SK-N-SH treated with all-trans-retinoic acid at 6 μM for 48 hours (cell line): Measurements from ENCODE around the gene PTPRN2.

Experiments used
- ATAC-seq: fragments of 200-7000 bp; cut with Tn5 transposase; 3 replicates; pipeline ENCODE4 v1.9.1; 2020; ENCODE audit warnings: mild to moderate bottlenecking, moderate library complexity
- ARNTL ChIP-seq: fragments of 450-650 bp; formaldehyde crosslinking; IDR thresholded peaks from 2 replicates; pipeline ENCODE4 v1.5.0; 2020; ENCODE audit warnings: low read depth, mild to moderate bottlenecking, moderate library complexity, borderline replicate concordance
- BACH2 ChIP-seq: fragments of 250-450 bp; sonication (Bioruptor Pico); IDR thresholded peaks from 2 replicates; pipeline ENCODE4 v1.9.0; 2021; ENCODE audit warnings: mild to moderate bottlenecking, borderline replicate concordance
- CSDC2 ChIP-seq: fragments of 250-450 bp; sonication (Bioruptor Pico); IDR thresholded peaks from 2 replicates; pipeline ENCODE4 v1.5.0; 2020; ENCODE audit warnings: mild to moderate bottlenecking, moderate library complexity
- CSRNP3 ChIP-seq: fragments of 250-450 bp; sonication (Bioruptor Pico); IDR thresholded peaks from 2 replicates; pipeline ENCODE4 v1.5.1; 2021; ENCODE audit warnings: mild to moderate bottlenecking, moderate library complexity
- ESRRG ChIP-seq: fragments of 250-450 bp; sonication (Bioruptor Pico); IDR thresholded peaks from 2 replicates; pipeline ENCODE4 v1.6.1; 2021; ENCODE audit warnings: mild to moderate bottlenecking
- ISL1 ChIP-seq: fragments of 250-450 bp; sonication (Bioruptor Pico); IDR thresholded peaks from 2 replicates; pipeline ENCODE4 v2.1.2; 2022; ENCODE audit warnings: mild to moderate bottlenecking, moderate library complexity
- PATZ1 ChIP-seq: fragments of 250-450 bp; sonication (Bioruptor Pico); IDR thresholded peaks from 2 replicates; pipeline ENCODE4 v1.8.0; 2020; ENCODE audit warnings: mild to moderate bottlenecking, moderate library complexity, borderline replicate concordance
- POU6F1 ChIP-seq: fragments of 250-450 bp; sonication (Bioruptor Pico); IDR thresholded peaks from 2 replicates; pipeline ENCODE4 v1.8.0; 2021; ENCODE audit warnings: low read depth, mild to moderate bottlenecking, moderate library complexity, borderline replicate concordance
- PPARA ChIP-seq: fragments of 250-450 bp; sonication (Bioruptor Pico); IDR thresholded peaks from 2 replicates; pipeline ENCODE4 v1.5.0; 2020; ENCODE audit warnings: mild to moderate bottlenecking, borderline replicate concordance
- RARB ChIP-seq: fragments of 250-450 bp; sonication (Bioruptor Pico); IDR thresholded peaks from 2 replicates; pipeline ENCODE4 v1.8.0; 2021; ENCODE audit warnings: mild to moderate bottlenecking, moderate library complexity
- SNAI2 ChIP-seq: fragments of 250-450 bp; sonication (Bioruptor Pico); IDR thresholded peaks from 2 replicates; pipeline ENCODE4 v1.5.0; 2020; ENCODE audit warnings: mild to moderate bottlenecking, moderate library complexity
- TCF4 ChIP-seq: fragments of 250-450 bp; sonication (Bioruptor Pico); IDR thresholded peaks from 2 replicates; pipeline ENCODE4 v1.8.0; 2021; ENCODE audit warnings: mild to moderate bottlenecking, moderate library complexity, borderline replicate concordance
- TOX ChIP-seq: fragments of 250-450 bp; sonication (Bioruptor Pico); IDR thresholded peaks from 2 replicates; pipeline ENCODE4 v1.8.0; 2021; ENCODE audit warnings: mild to moderate bottlenecking, moderate library complexity, borderline replicate concordance
- TSHZ2 ChIP-seq: fragments of 250-450 bp; sonication (Bioruptor Pico); IDR thresholded peaks from 2 replicates; pipeline ENCODE4 v1.5.0; 2020; ENCODE audit warnings: mild to moderate bottlenecking, moderate library complexity
- ZC3H10 ChIP-seq: fragments of 250-450 bp; sonication (Bioruptor Pico); IDR thresholded peaks from 2 replicates; pipeline ENCODE4 v1.5.1; 2021; ENCODE audit warnings: mild to moderate bottlenecking, moderate library complexity
- ZFP3 ChIP-seq: fragments of 250-450 bp; sonication (Bioruptor Pico); IDR thresholded peaks from 2 replicates; pipeline ENCODE4 v1.5.0; 2020; ENCODE audit warnings: mild to moderate bottlenecking, moderate library complexity
- ZFP30 ChIP-seq: fragments of 450-650 bp; formaldehyde crosslinking; IDR thresholded peaks from 2 replicates; pipeline ENCODE4 v1.5.0; 2022; ENCODE audit warnings: mild to moderate bottlenecking, moderate library complexity
- ZNF565 ChIP-seq: fragments of 450-650 bp; formaldehyde crosslinking; conservative IDR thresholded peaks from 2 replicates; pipeline ENCODE4 v1.5.0; 2020; ENCODE audit warnings: low read depth, mild to moderate bottlenecking, moderate library complexity
- ZNF70 ChIP-seq: fragments of 450-650 bp; formaldehyde crosslinking; IDR thresholded peaks from 2 replicates; pipeline ENCODE4 v1.5.0; 2020; ENCODE audit warnings: mild to moderate bottlenecking, moderate library complexity
- ZNF8 ChIP-seq: fragments of 450-650 bp; formaldehyde crosslinking; IDR thresholded peaks from 2 replicates; pipeline ENCODE4 v1.5.0; 2020; ENCODE audit warnings: mild to moderate bottlenecking, moderate library complexity

PTPRN2 gene

GRCh38 chr7:158583810-158584209 is 3.8 kb downstream of the PTPRN2 start:
- ATAC-seq: no peak
- TF ChIP-seq BACH2 (no peak), ZFP3 (CRISPR knock-in tag) (no peak), ESRRG (no peak), TOX (CRISPR knock-in tag) (no peak), ZNF565 (CRISPR knock-in tag) (no peak), ZC3H10 (CRISPR knock-in tag) (no peak), CSRNP3 (CRISPR knock-in tag) (no peak), PATZ1 (CRISPR knock-in tag) (no peak)

GRCh38 chr7:158583143-158583542 is 4.5 kb downstream of the PTPRN2 start:
- no peak for ATAC-seq
- TF ChIP-seq ZFP3 (CRISPR knock-in tag) (no peak), ZNF8 (CRISPR knock-in tag) (no peak), RARB (CRISPR knock-in tag) (no peak), ZNF70 (CRISPR knock-in tag) (no peak), SNAI2 (CRISPR knock-in tag) (no peak), BACH2 (no peak), TCF4 (CRISPR knock-in tag) (no peak), ZC3H10 (CRISPR knock-in tag) (no peak), ZFP30 (CRISPR knock-in tag) (no peak), POU6F1 (CRISPR knock-in tag) (no peak), CSDC2 (CRISPR knock-in tag) (no peak), PATZ1 (CRISPR knock-in tag) (no peak)

GRCh38 chr7:158582089-158582456 is 5.5 kb downstream of the PTPRN2 start:
- ATAC-seq: no peak
- TF ChIP-seq PATZ1 (CRISPR knock-in tag): no peak
- TF ChIP-seq ZC3H10 (CRISPR knock-in tag): no peak
- no peak for TF ChIP-seq CSDC2 (CRISPR knock-in tag)
- TF ChIP-seq ISL1 (CRISPR knock-in tag): no peak
- TF ChIP-seq RARB (CRISPR knock-in tag): no peak
- TF ChIP-seq CSRNP3 (CRISPR knock-in tag): no peak
- no peak for TF ChIP-seq TCF4 (CRISPR knock-in tag)
- no peak for TF ChIP-seq TSHZ2 (CRISPR knock-in tag)
- TF ChIP-seq TOX (CRISPR knock-in tag): no peak
- no peak for TF ChIP-seq ZFP30 (CRISPR knock-in tag)
- TF ChIP-seq ZFP3 (CRISPR knock-in tag): no peak
- TF ChIP-seq PPARA (CRISPR knock-in tag): no peak
- TF ChIP-seq POU6F1 (CRISPR knock-in tag): no peak
- no peak for TF ChIP-seq ARNTL (CRISPR knock-in tag)
- TF ChIP-seq ESRRG: no peak
- TF ChIP-seq ZNF8 (CRISPR knock-in tag): no peak
